T-cell (primary cell): ENCODE data around the gene SLC27A4. TPM values are rescaled to one million over a fixed set of nuclear protein-coding genes. Genes with fewer than 3 reads are reported as not detected.

Source experiments
- ATAC-seq, 4 experiments: fragments of 200-7000 bp in 3 of 4; fragments of 150-1000 bp in 1 of 4; cut with Tn5 transposase; replicated peaks in 1 of 4; 1 replicate in 3 of 4; 2 replicates in 1 of 4; pipeline ENCODE4 v1.10.0; 2021; ENCODE audit warnings: moderate library complexity in 3 of 4, mild to moderate bottlenecking in 2 of 4, moderate number of reproducible peaks in 1 of 4
- CTCF ChIA-PET, 2 donors: fragments of 300-600 bp; sonication (Branson Sonifier 250); formaldehyde crosslinking; loops; one replicate each; lab custom pipeline; 2022; ENCODE audit warnings: antibody characterized with exemption in 2 of 2; lab: Charles Lee
- POLR2A ChIA-PET, 2 donors: fragments of 300-600 bp; sonication (Branson Sonifier 250); formaldehyde crosslinking; loops; one replicate each; lab custom pipeline; 2022; ENCODE audit warnings: antibody characterized with exemption in 2 of 2; lab: Charles Lee
- DNase-seq, 35 experiments: peaks; one replicate each; pipeline versions ENCODE4 v3.0.0 to v3.0.0-alpha.2; 2013 to 2023
- H3K27ac ChIP-seq: one replicate; pipeline ENCODE4 v1.5.1; 2013; ENCODE audit warnings: low read length
- H3K27me3 ChIP-seq, 2 experiments: replicated peaks in 1 of 2; 1 replicate in 1 of 2; 2 replicates in 1 of 2; pipeline versions ENCODE4 v1.6.1 to v1.7.0; 2013; ENCODE audit warnings: low read length in 1 of 2, mixed read lengths in 1 of 2; ENCODE audit not compliant: control insufficient read depth in 2 of 2, insufficient read depth in 2 of 2; ENCODE audit errors: extremely low read depth in 1 of 2
- H3K36me3 ChIP-seq, 2 donors: 1 replicate in 1 of 2; 2 replicates in 1 of 2; pipeline versions ENCODE4 v1.6.1 to v1.7.0; 2013; ENCODE audit warnings: low read length in 1 of 2; ENCODE audit not compliant: control insufficient read depth in 2 of 2, insufficient read depth in 1 of 2; ENCODE audit errors: extremely low read depth in 1 of 2
- H3K4me1 ChIP-seq, 2 experiments: 1 replicate in 1 of 2; 2 replicates in 1 of 2; pipeline versions ENCODE4 v1.6.1 to v1.7.0; 2013; ENCODE audit warnings: low read length in 2 of 2, mixed read lengths in 1 of 2; ENCODE audit not compliant: insufficient read depth in 2 of 2, control insufficient read depth in 1 of 2; ENCODE audit errors: extremely low read depth in 1 of 2
- H3K4me3 ChIP-seq, 2 donors: 1 replicate in 1 of 2; 2 replicates in 1 of 2; pipeline versions ENCODE4 v1.5.1 to v1.7.0; 2013; ENCODE audit warnings: mild to moderate bottlenecking in 2 of 2, low read length in 1 of 2, moderate library complexity in 1 of 2; ENCODE audit not compliant: control insufficient read depth in 1 of 2; ENCODE audit errors: extremely low read depth in 1 of 2
- H3K9me3 ChIP-seq: 2 replicates; pipeline ENCODE4 v1.7.0; 2013
- H3K27ac Mint-ChIP-seq, 2 donors: one replicate each; pipeline ENCODE4 v1.8.0; 2020 to 2021; ENCODE audit warnings: mild to moderate bottlenecking in 2 of 2, mixed read lengths in 2 of 2
- H3K27me3 Mint-ChIP-seq, 2 donors: one replicate each; pipeline ENCODE4 v1.8.0; 2021 to 2022; ENCODE audit warnings: mixed read lengths in 2 of 2
- H3K36me3 Mint-ChIP-seq: one replicate; pipeline ENCODE4 v1.8.0; 2021; ENCODE audit warnings: mixed read lengths
- H3K4me1 Mint-ChIP-seq, 3 donors: one replicate each; pipeline ENCODE4 v1.8.0; 2020 to 2022; ENCODE audit warnings: mixed read lengths in 3 of 3, mild to moderate bottlenecking in 1 of 3
- H3K4me3 Mint-ChIP-seq, 3 donors: one replicate each; pipeline ENCODE4 v1.8.0; 2020 to 2022; ENCODE audit warnings: mild to moderate bottlenecking in 3 of 3, mixed read lengths in 3 of 3, moderate library complexity in 3 of 3
- H3K9me3 Mint-ChIP-seq, 3 donors: one replicate each; pipeline ENCODE4 v1.8.0; 2020 to 2022; ENCODE audit warnings: mixed read lengths in 3 of 3
- WGBS: methylation state at CpG from one replicate; pipeline ENCODE4 v1.1.5; 2013; ENCODE audit warnings: missing lambda C conversion rate; ENCODE audit not compliant: insufficient coverage; 5-methylcytosine and 5-hydroxymethylcytosine counted together
- total RNA-seq, 35 experiments: library from RNA in 6 of 35; stranded (reverse) in 6 of 35; fragments of 120-200 nt in 1 of 35; gene quantifications; one replicate each; pipeline versions ENCODE4 v1.2.1 to v1.2.4 and lab custom pipeline; 2013 to 2026

SLC27A4 gene
- total RNA-seq, 5 donors from 2014 or later (not counting 1 experiment from before 2014, with no cell fraction given) = 7.3 to 18.4 (median 17.5) TPM

GRCh38 chr9:128405780-128406171, 65.4 kb downstream of the SLC27A4 start:
- H3K9me3 ChIP-seq = no peaks in the 10 kb centered on the region
- DNase-seq (no peak), ATAC-seq (no peak)
- peaks cover 2 to 47% of the 10 kb centered on the region in 2 experiments for H3K27me3 ChIP-seq
- Mint-ChIP-seq H3K36me3 (no peaks in the 10 kb centered on the region), H3K9me3 (no peaks in the 10 kb centered on the region), H3K27me3 (peaks cover 17 to 35% of the 10 kb centered on the region in 2 donors), H3K4me3 (no peak overlapping the region), H3K27ac (no peak overlapping the region), H3K4me1 (no peaks in the 10 kb centered on the region)
- no peaks in the 10 kb centered on the region for H3K36me3 ChIP-seq
- H3K4me3 ChIP-seq = no peak overlapping the region
- no peaks in the 10 kb centered on the region for H3K4me1 ChIP-seq
- WGBS = 83% methylated on average over 3 of the region's 7 CpGs
- ChIA-PET CTCF (no interaction called here), POLR2A (no interaction called here)
- no peak overlapping the region for H3K27ac ChIP-seq

GRCh38 chr9:128406848-128407391, 66.6 kb downstream of the SLC27A4 start:
- ChIA-PET POLR2A (no interaction called here), CTCF (no interaction called here)
- peaks cover 17 to 44% of the 10 kb centered on the region in 2 donors for H3K27me3 Mint-ChIP-seq
- peaks cover 2 to 54% of the 10 kb centered on the region in 2 experiments for H3K27me3 ChIP-seq
- H3K9me3 ChIP-seq = no peaks in the 10 kb centered on the region
- no peak overlapping the region for H3K27ac ChIP-seq
- no peaks in the 10 kb centered on the region for H3K36me3 ChIP-seq
- no peaks in the 10 kb centered on the region for H3K36me3 Mint-ChIP-seq
- WGBS = 59% methylated on average over 8 of the region's 9 CpGs
- H3K4me1 Mint-ChIP-seq = no peaks in the 10 kb centered on the region
- no peaks in the 10 kb centered on the region for H3K4me1 ChIP-seq
- no peak overlapping the region for H3K4me3 Mint-ChIP-seq
- H3K9me3 Mint-ChIP-seq = no peaks in the 10 kb centered on the region
- no peak for DNase-seq
- H3K4me3 ChIP-seq = no peak overlapping the region
- H3K27ac Mint-ChIP-seq = no peak overlapping the region
- no peak for ATAC-seq

DNA sequence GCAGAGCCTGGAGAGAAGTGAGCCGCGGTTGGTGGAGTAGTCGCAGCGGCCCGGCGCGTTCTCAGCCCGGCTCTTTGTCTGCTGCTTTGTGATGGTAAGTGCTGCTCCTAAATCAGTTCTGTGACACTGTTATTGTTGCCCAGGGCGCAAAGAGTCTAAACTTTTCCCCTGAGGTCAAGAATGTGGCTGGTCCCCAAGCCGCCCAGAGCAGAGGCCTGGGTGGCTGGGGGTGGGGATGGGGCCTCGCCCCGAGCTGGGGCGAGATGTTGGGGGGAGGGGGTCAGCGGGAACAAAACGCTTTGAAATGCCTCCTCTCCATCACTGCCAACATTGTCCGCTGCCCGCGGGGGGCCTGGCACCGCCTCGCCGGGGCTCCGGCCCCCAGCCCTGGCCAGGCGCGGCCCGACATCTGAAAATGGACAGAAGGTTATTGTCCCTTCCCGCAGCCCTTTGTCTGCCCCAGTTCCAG, 68.7 kb downstream of the SLC27A4 start:
- H3K27me3 Mint-ChIP-seq = peaks cover 20 to 52% of the 10 kb centered on the region in 2 donors
- ATAC-seq (no peak), DNase-seq (no peak)
- H3K4me1 Mint-ChIP-seq = no peaks in the 10 kb centered on the region
- H3K9me3 ChIP-seq = no peaks in the 10 kb centered on the region
- peaks cover 2 to 73% of the 10 kb centered on the region in 2 experiments for H3K27me3 ChIP-seq
- no peak overlapping the region for H3K27ac ChIP-seq
- CTCF ChIA-PET = no interaction called here
- POLR2A ChIA-PET = interaction anchor here in 1 of 2 donors (0.9 kb wide), 1 partner anchor 109 kb away, joined by 3 read pairs; no protein-coding TSS in a partner anchor
- no peak overlapping the region for H3K4me3 Mint-ChIP-seq
- 43% methylated on average over 20 of the region's 26 CpGs for WGBS
- no peaks in the 10 kb centered on the region for H3K4me1 ChIP-seq
- no peaks in the 10 kb centered on the region for H3K9me3 Mint-ChIP-seq
- H3K27ac Mint-ChIP-seq = no peak overlapping the region
- no peaks in the 10 kb centered on the region for H3K36me3 Mint-ChIP-seq
- no peaks in the 10 kb centered on the region for H3K36me3 ChIP-seq
- H3K4me3 ChIP-seq = no peak overlapping the region

- H3K27ac ChIP-seq = no peak overlapping the region
- H3K4me1 ChIP-seq = no peaks in the 10 kb centered on the region
- Mint-ChIP-seq H3K9me3 (no peaks in the 10 kb centered on the region), H3K27me3 (peaks cover 25 to 54% of the 10 kb centered on the region in 2 donors), H3K4me3 (no peak overlapping the region), H3K27ac (no peak overlapping the region), H3K4me1 (no peaks in the 10 kb centered on the region), H3K36me3 (no peaks in the 10 kb centered on the region)
- WGBS = 52% methylated on average over 6 of the region's 8 CpGs
- no peaks in the 10 kb centered on the region for H3K36me3 ChIP-seq
- no peaks in the 10 kb centered on the region for H3K9me3 ChIP-seq
- no peak for DNase-seq
- no peak for ATAC-seq
- CTCF ChIA-PET = interaction anchor here in 1 of 2 donors (0.6 kb wide), 1 partner anchor 177 kb away, joined by 4 read pairs; no protein-coding TSS in a partner anchor
- H3K4me3 ChIP-seq = no peak overlapping the region
- H3K27me3 ChIP-seq = peaks cover 2 to 75% of the 10 kb centered on the region in 2 experiments
- POLR2A ChIA-PET = no interaction called here
These were observed 69.1 kb downstream of the SLC27A4 start for GRCh38 chr9:128409450-128409849.

GRCh38 chr9:128409978-128410377, 69.7 kb downstream of the SLC27A4 start:
- no peak for DNase-seq
- Mint-ChIP-seq H3K9me3 (no peaks in the 10 kb centered on the region), H3K4me1 (no peaks in the 10 kb centered on the region), H3K27ac (no peak overlapping the region), H3K4me3 (no peak overlapping the region), H3K36me3 (no peaks in the 10 kb centered on the region), H3K27me3 (peaks cover 30 to 60% of the 10 kb centered on the region in 2 donors)
- no peaks in the 10 kb centered on the region for H3K36me3 ChIP-seq
- 20% methylated on average over 1 of the region's 6 CpGs for WGBS
- ChIA-PET CTCF (interaction anchor here in 1 of 2 donors (0.6 kb wide), 1 partner anchor 176 kb away, joined by 4 read pairs; no protein-coding TSS in a partner anchor), POLR2A (no interaction called here)
- no peak overlapping the region for H3K4me3 ChIP-seq
- H3K27me3 ChIP-seq = peaks cover 2 to 80% of the 10 kb centered on the region in 2 experiments
- ATAC-seq = no peak
- H3K4me1 ChIP-seq = no peaks in the 10 kb centered on the region
- H3K27ac ChIP-seq = no peak overlapping the region
- no peaks in the 10 kb centered on the region for H3K9me3 ChIP-seq

Other genes with a start within 250 kb of the SLC27A4 start
- 10 to 100 TPM; 60.2 to 91.7 (median 79.2) TPM for gene PTGES2, start 212.8 kb upstream of the SLC27A4 start, total RNA-seq
- gene LCN2, start 191.1 kb upstream of the SLC27A4 start, total RNA-seq = not detected
- 10 to 100 TPM; 50.0 to 85.9 (median 81.4) TPM for gene BBLN, start 180.3 kb upstream of the SLC27A4 start, total RNA-seq
- 100 to 1,000 TPM; 143 to 163 (median 150) TPM for gene CIZ1, start 149.0 kb upstream of the SLC27A4 start, total RNA-seq
- gene DNM1, start 137.1 kb upstream of the SLC27A4 start, total RNA-seq = 1 to 10 TPM in 4 of 5 donors, under 1 TPM in 1; 0.95 to 3.0 (median 1.8) TPM
- 10 to 100 TPM; 49.6 to 71.3 (median 60.5) TPM for gene GOLGA2, start 64.5 kb upstream of the SLC27A4 start, total RNA-seq
- gene SWI5, start 64.3 kb upstream of the SLC27A4 start, total RNA-seq = 10 to 100 TPM in 2 of 5 donors, 1 to 10 TPM in 3; 7.5 to 15.3 (median 9.7) TPM
- 10 to 100 TPM; 12.4 to 22.9 (median 21.9) TPM for gene TRUB2, start 18.1 kb upstream of the SLC27A4 start, total RNA-seq
- 10 to 100 TPM; 32.2 to 60.0 (median 54.5) TPM for gene COQ4, start 17.7 kb upstream of the SLC27A4 start, total RNA-seq
- gene URM1, start 30.8 kb downstream of the SLC27A4 start, total RNA-seq = 10 to 100 TPM; 38.7 to 55.8 (median 52.5) TPM
- 1 to 10 TPM in 4 of 5 donors, under 1 TPM in 1; 0.30 to 1.9 (median 1.3) TPM for gene CERCAM, start 80.3 kb downstream of the SLC27A4 start, total RNA-seq
- gene ODF2, start 115.5 kb downstream of the SLC27A4 start, total RNA-seq = 10 to 100 TPM; 26.0 to 35.7 (median 33.1) TPM
- 10 to 100 TPM; 15.5 to 30.5 (median 29.1) TPM for gene GLE1, start 164.2 kb downstream of the SLC27A4 start, total RNA-seq
- gene SPTAN1, start 212.1 kb downstream of the SLC27A4 start, total RNA-seq = 100 to 1,000 TPM; 446 to 594 (median 461) TPM